GM13976 (cell line): Measurements from ENCODE around the gene PRDM7.

Experiments
- DNase-seq: peaks from one replicate; pipeline ENCODE4 v3.0.0; 2012; ENCODE audit warnings: low spot score
- CTCF ChIP-seq: IDR thresholded peaks from 2 replicates; pipeline ENCODE4 v1.5.1; 2012; ENCODE audit warnings: borderline replicate concordance, mild to moderate bottlenecking; ENCODE audit not compliant: insufficient read depth; ENCODE audit errors: extremely low read depth, missing control alignments, control extremely low read depth
- in situ Hi-C: fragments of 300-500 bp; cut with MboI; formaldehyde crosslinking; loops from one replicate; pipeline ENCODE4 v1.12.0; 2022; ENCODE audit warnings: low sequenced_read_pairs, mixed read lengths, inconsistent platforms; ENCODE audit not compliant: unreplicated experiment

PRDM7 gene

GRCh38 chr16:90084215-90084950, 7.3 kb upstream of the PRDM7 start:
- no peak for DNase-seq

GRCh38 chr16:90083139-90083538, 6.0 kb upstream of the PRDM7 start:
- no peak for TF ChIP-seq CTCF
- no peak for DNase-seq
- in situ Hi-C loops, result no loop called here

More at GRCh38 chr16:90084215-90084950, 7.3 kb upstream of the PRDM7 start:
- in situ Hi-C loops, result no loop called here
- TF ChIP-seq CTCF, result no peak

GRCh38 chr16:90081606-90081970, 4.5 kb upstream of the PRDM7 start:
- in situ Hi-C loops, result no loop called here
- no peak for DNase-seq
- TF ChIP-seq CTCF, result peak; percentile 6

- no peak for TF ChIP-seq CTCF
- in situ Hi-C loops, result no loop called here
- no peak for DNase-seq
Observed at GRCh38 chr16:90078579-90078895, 1.4 kb upstream of the PRDM7 start.

- in situ Hi-C loops, result no loop called here
- DNase-seq, result peak; percentile 60
- TF ChIP-seq CTCF, result no peak
Observed at GRCh38 chr16:90077757-90078578, 837 bp upstream of the PRDM7 start.

GRCh38 chr16:90072442-90073105, 4.6 kb downstream of the PRDM7 start:
- no peak for DNase-seq
- in situ Hi-C loops, result no loop called here
- no peak for TF ChIP-seq CTCF
